IPS-20b (cell line): ENCODE measurements around the gene NPW.

ENCODE experiments used
- H3K27ac ChIP-seq: one replicate; pipeline ENCODE4 v1.5.1; 2013; ENCODE audit warnings: low read length
- H3K27me3 ChIP-seq: 2 replicates; pipeline ENCODE4 v1.6.1; 2013; ENCODE audit warnings: mild to moderate bottlenecking, low read length, inconsistent platforms; ENCODE audit not compliant: insufficient read depth
- H3K36me3 ChIP-seq: 2 replicates; pipeline ENCODE4 v1.6.1; 2013; ENCODE audit warnings: low read depth, mild to moderate bottlenecking, inconsistent platforms, low read length, moderate library complexity; ENCODE audit not compliant: insufficient read depth
- H3K4me1 ChIP-seq: 2 replicates; pipeline ENCODE4 v1.6.1; 2013; ENCODE audit warnings: mild to moderate bottlenecking, control low read depth, inconsistent platforms, low read length, moderate library complexity; ENCODE audit not compliant: insufficient read depth
- H3K4me3 ChIP-seq: 2 replicates; pipeline ENCODE4 v1.5.1; 2013; ENCODE audit warnings: mild to moderate bottlenecking, low read length, inconsistent platforms
- H3K9ac ChIP-seq: 2 replicates; pipeline ENCODE4 v1.6.1; 2013; ENCODE audit warnings: low read depth, mild to moderate bottlenecking, inconsistent platforms, low read length, moderate library complexity
- H3K9me3 ChIP-seq: 2 replicates; pipeline ENCODE4 v1.6.1; 2013; ENCODE audit warnings: mild to moderate bottlenecking, low read depth, low read length, inconsistent platforms; ENCODE audit not compliant: insufficient read depth

The NPW gene

DNA sequence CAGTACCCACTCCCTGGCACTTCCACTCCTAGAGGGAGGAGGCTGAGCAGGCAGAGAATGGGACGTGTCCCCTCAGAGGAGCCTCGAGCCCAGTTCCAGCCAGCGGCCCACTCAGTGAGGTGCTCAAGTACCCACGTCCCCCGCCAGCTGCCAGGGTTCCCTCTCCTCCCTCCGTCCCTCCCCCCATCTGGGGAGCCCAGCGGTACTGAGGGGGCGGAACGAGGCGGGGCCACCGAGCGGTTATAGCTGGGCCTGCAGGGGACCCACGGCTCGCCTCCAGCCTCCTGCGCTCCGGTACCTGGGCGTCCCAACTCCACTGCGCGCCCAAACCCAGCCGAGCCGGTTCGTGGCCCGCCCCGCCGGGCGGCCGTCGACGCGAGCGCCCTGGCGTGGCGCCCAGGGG lies at the start of gene NPW:
TSS of gene NPW (plus strand) at position 268 of the 403 bp plus-strand sequence.
- H3K27ac ChIP-seq = no peak within 1 kb of the TSS
- peak within 1 kb of the TSS; percentile 50; the same call in 1 of the 2 replicates for H3K4me3 ChIP-seq
- no peaks in the 10 kb centered on the region for H3K36me3 ChIP-seq
- no peaks in the 10 kb centered on the region; the same call in 1 of the 2 replicates for H3K4me1 ChIP-seq
- no peaks in the 10 kb centered on the region for H3K9me3 ChIP-seq
- peaks cover 66% of the 10 kb centered on the region for H3K27me3 ChIP-seq
- H3K9ac ChIP-seq = no peak within 1 kb of the TSS

DNA sequence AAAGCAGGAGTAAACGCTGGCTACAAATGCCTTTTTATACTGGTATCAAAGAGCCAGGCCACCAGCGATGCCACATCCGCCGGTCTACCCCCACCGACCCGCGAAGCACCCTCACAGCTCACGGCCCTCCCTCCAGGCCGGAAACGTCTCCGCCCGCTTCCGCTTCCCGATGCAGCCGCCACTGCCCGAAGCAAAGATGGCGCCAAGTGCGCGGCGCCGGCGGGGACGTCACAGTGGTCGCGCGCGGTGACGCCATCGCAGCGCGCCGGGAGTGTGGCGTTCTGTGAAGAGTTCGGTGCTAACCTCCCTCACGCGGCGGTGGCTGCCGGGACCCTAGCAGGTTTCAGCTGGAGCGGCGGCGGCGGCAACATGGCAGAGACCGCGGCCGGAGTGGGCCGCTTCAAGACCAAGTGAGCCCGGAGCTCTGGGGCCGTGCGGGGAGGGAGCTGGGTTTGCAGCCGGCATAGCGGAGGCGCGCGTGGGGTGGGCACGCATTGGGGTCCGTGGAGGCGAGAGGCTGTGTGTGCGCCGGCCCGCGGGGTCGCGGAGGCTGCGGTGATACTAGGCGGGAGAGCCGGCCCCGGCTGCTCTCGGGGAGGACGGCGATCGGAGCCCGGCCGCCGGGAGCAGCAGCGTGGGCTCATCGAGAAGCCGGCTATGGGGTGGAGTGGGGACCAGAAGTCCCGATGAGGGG lies 47.6 kb upstream of the NPW start, which contains the start of gene TBL3:
TSS of gene TBL3 (plus strand) at position 258 of the 694 bp plus-strand sequence. CDS start at position 370, 112 bp downstream.
- Histone ChIP-seq H3K36me3 (peaks cover 27% of the 10 kb centered on the region), H3K27ac (peak within 1 kb of the TSS; percentile 40), H3K4me3 (peak within 1 kb of the TSS; percentile 91), H3K9ac (peak within 1 kb of the TSS; percentile 95), H3K4me1 (no peaks in the 10 kb centered on the region; the same call in 1 of the 2 replicates), H3K27me3 (no peaks in the 10 kb centered on the region), H3K9me3 (no peaks in the 10 kb centered on the region)

DNA sequence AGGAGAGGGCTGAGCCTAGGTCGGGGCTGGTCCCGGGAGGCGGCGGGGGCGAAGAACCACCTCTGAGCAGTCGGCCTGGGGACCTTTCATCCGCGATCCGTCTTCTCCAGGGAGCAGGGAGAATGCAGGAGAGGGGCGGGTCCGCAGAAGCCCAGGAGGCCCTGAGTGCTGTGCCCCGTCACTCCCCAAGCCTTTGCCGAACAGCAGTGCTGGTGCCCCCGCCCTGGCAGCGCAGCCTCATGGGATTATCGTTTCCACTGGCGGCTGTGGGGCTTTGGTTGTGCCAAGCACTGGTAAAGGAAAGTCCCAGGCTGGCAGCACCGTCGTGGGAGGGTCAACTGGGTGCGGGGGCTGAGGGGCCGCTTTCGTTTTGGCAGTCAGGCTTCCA lies 47.1 kb upstream of the NPW start:
- H3K4me1 ChIP-seq = no peaks in the 10 kb centered on the region; the same call in 1 of the 2 replicates
- H3K27me3 ChIP-seq = no peaks in the 10 kb centered on the region
- no peak overlapping the region for H3K27ac ChIP-seq

DNA sequence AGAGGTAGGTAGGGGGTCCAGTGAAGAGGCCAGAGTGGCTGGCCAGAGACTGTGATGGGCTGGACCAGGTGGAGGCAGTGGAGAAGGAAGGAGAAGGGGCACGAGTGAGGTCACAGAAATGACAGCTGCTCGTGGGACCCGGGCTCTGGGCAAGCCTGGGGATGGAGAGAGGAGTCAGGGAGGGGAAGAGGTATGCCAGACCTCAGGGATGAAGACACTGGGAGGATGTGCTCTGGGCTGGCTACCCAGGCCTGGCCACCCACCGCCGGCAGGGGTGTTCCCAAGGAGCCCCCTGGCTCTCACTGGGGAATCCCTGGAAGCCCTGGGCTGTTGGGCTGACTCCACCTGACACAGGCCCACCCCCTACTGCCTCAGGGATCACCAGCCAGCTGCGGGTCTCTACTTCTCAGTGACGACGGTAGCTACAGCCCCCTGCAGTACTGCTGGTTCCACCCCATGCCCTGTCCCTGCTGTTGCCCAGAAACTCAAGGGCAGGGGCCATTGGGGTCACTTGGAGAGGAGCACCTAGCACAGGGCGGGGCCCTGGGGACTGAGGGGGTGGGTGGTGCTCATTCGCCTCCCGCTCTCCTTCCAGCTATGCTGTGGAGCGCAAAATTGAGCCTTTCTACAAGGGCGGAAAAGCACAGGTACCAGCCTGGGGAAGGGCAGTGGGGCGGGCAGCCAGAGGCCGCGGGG lies 46.0 kb upstream of the NPW start:
- Histone ChIP-seq H3K4me3 (no peak overlapping the region), H3K36me3 (peaks cover 36% of the 10 kb centered on the region), H3K27me3 (peaks cover 1% of the 10 kb centered on the region; the same call in 1 of the 2 replicates), H3K9ac (no peak overlapping the region), H3K9me3 (no peaks in the 10 kb centered on the region), H3K4me1 (no peaks in the 10 kb centered on the region; the same call in 1 of the 2 replicates), H3K27ac (no peak overlapping the region)

More for the DNA sequence above, 47.1 kb upstream of the NPW start:
- Histone ChIP-seq H3K9ac (peak overlapping the region; percentile 95), H3K36me3 (peaks cover 33% of the 10 kb centered on the region), H3K4me3 (peak overlapping the region; percentile 91), H3K9me3 (no peaks in the 10 kb centered on the region)

DNA sequence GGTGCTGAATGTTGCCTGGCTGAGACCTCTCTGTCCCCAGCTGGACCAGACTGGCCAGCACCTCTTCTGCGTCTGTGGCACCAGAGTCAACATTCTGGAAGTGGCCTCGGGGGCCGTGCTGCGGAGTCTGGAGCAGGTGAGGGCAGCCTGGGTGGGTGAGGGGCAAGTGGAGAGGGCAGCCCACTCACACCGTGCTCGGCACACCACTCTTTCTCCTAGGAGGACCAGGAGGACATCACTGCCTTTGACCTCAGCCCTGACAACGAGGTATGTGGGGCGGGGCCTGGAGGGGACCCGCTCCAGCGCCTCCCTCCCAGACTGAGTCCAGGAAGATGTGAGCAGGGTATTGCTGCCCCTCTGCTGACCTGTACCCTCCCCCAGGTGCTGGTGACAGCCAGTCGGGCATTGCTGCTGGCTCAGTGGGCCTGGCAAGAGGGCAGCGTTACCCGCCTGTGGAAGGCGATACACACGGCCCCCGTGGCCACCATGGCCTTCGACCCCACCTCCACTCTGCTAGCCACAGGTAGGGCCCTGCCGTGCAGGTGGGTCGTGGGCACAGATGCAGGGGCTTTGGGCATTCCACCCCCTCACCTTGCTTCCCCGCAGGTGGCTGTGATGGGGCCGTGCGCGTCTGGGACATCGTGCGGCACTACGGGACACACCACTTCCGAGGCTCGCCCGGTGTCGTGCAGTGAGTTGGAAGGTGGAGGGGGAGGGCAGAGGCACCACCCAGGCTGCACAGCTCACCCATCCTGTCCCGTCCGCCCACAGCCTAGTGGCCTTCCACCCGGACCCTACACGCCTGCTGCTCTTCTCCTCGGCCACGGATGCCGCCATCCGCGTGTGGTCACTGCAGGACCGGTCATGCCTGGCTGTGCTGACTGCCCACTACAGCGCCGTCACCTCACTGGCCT lies 45.2 kb upstream of the NPW start:
- Histone ChIP-seq H3K27me3 (peaks cover 9% of the 10 kb centered on the region), H3K27ac (no peak overlapping the region), H3K4me3 (no peak overlapping the region), H3K9ac (no peak overlapping the region), H3K36me3 (peaks cover 36% of the 10 kb centered on the region), H3K4me1 (no peaks in the 10 kb centered on the region; the same call in 1 of the 2 replicates), H3K9me3 (no peaks in the 10 kb centered on the region)

DNA sequence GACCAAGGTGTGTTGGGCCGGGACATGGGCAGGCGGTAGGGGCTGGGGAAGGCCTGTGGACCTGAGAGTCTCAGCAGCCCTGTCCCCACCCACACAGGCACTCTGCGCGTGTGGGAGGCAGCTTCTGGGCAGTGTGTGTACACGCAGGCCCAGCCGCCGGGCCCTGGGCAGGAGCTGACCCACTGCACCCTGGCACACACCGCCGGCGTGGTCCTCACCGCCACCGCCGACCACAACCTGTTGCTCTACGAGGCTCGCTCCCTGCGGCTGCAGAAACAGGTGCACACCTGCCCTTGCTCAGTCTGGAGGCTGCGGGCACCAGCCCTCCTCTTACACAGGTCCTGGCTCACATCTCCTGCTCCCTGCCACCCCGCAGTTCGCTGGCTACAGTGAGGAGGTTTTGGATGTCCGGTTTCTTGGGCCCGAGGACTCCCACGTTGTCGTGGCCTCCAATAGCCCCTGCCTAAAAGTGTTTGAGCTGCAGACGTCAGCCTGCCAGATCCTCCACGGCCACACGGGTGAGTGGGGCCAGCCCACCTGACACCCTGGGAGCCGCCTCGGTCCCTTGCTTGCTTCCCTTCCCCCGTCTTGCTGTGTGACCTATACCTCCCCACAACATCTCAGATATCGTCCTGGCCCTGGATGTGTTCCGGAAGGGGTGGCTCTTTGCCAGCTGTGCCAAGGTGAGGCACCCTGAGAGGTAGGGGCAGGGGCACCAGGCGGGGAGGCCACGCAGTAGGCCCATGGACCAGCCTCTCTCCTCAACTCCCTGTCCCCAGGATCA lies 44.0 kb upstream of the NPW start:
- H3K27me3 ChIP-seq = peaks cover 22% of the 10 kb centered on the region

DNA sequence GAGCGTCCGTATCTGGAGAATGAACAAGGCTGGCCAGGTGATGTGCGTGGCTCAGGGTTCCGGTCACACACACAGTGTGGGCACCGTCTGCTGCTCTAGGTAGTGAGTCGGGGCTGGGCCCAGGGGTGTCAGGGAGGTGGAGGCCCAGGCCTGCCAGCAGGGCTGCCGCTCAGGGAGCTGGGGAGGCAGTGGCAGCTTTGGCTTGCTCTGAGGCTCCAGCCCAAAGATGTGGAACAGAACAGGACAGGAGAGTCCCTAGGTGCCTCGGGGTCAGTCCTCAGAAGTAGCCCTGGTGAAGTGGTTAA lies 43.4 kb upstream of the NPW start:
- no peak overlapping the region for H3K9ac ChIP-seq
- H3K27me3 ChIP-seq = peaks cover 27% of the 10 kb centered on the region
- H3K4me3 ChIP-seq = no peak overlapping the region
- peaks cover under 1% of the 10 kb centered on the region; the same call in 1 of the 2 replicates for H3K4me1 ChIP-seq
- H3K9me3 ChIP-seq = no peaks in the 10 kb centered on the region
- no peak overlapping the region for H3K27ac ChIP-seq
- peaks cover 36% of the 10 kb centered on the region for H3K36me3 ChIP-seq

More for the DNA sequence above, 44.0 kb upstream of the NPW start:
- no peak overlapping the region for H3K4me3 ChIP-seq
- H3K9me3 ChIP-seq = no peaks in the 10 kb centered on the region
- H3K4me1 ChIP-seq = no peaks in the 10 kb centered on the region; the same call in 1 of the 2 replicates
- H3K36me3 ChIP-seq = peaks cover 36% of the 10 kb centered on the region
- H3K27ac ChIP-seq = no peak overlapping the region
- no peak overlapping the region for H3K9ac ChIP-seq

DNA sequence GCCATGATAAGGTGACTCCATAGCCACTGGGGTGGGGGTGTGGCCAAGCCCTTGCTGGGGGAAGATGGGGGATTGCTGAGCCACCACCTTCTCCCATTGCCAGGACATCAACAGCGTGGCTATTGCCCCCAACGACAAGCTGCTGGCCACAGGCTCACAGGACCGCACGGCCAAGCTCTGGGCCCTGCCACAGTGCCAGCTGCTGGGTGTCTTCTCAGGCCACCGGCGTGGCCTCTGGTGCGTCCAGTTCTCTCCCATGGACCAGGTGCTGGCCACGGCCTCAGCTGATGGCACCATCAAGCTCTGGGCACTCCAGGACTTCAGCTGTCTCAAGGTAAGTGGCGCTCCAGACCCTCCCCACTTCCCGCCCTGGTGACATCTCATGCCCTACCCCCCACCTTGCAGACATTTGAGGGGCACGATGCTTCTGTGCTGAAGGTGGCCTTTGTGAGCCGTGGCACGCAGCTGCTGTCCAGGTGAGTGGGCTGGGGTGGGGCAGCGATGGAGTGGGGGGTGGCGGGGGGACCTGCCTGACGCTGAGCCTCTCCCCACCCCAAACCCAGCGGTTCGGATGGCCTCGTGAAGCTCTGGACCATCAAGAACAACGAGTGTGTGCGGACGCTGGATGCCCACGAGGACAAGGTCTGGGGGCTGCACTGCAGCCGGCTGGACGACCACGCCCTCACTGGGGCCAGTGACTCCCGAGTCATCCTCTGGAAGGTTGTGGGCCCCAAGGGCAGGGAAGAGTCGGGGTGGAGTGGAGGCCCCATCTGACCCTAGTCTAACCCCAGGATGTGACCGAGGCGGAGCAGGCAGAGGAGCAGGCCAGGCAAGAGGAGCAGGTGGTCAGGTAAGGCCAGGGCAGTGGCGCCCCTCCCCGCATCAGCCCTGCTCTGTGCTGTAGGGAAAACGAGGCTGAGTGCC lies 42.4 kb upstream of the NPW start:
- H3K4me3 ChIP-seq = no peak overlapping the region
- peaks cover 37% of the 10 kb centered on the region for H3K27me3 ChIP-seq
- no peaks in the 10 kb centered on the region for H3K9me3 ChIP-seq
- peaks cover 5% of the 10 kb centered on the region; the same call in 1 of the 2 replicates for H3K4me1 ChIP-seq
- no peak overlapping the region for H3K9ac ChIP-seq
- H3K36me3 ChIP-seq = peaks cover 36% of the 10 kb centered on the region
- H3K27ac ChIP-seq = no peak overlapping the region

DNA sequence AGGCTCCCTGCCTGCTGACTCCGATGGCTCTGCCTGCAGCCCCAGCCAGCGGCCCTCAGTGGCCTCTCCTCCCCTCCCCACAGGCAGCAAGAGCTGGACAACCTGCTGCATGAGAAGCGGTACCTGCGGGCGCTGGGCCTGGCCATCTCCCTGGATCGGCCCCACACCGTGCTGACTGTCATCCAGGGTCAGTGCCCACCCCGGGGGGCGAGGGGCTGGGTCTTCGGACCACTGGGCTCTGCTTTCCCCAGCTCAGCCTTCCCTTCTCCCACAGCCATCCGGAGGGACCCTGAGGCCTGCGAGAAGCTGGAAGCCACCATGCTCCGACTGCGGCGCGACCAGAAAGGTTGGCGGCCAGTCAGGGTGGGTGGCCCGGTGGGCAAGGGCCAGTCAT lies 41.7 kb upstream of the NPW start:
- H3K4me1 ChIP-seq = peaks cover 5% of the 10 kb centered on the region; the same call in 1 of the 2 replicates
- no peak overlapping the region for H3K4me3 ChIP-seq
- peaks cover 44% of the 10 kb centered on the region for H3K27me3 ChIP-seq
- H3K27ac ChIP-seq = no peak overlapping the region
- H3K9ac ChIP-seq = no peak overlapping the region
- no peaks in the 10 kb centered on the region for H3K9me3 ChIP-seq
- H3K36me3 ChIP-seq = peaks cover 36% of the 10 kb centered on the region

DNA sequence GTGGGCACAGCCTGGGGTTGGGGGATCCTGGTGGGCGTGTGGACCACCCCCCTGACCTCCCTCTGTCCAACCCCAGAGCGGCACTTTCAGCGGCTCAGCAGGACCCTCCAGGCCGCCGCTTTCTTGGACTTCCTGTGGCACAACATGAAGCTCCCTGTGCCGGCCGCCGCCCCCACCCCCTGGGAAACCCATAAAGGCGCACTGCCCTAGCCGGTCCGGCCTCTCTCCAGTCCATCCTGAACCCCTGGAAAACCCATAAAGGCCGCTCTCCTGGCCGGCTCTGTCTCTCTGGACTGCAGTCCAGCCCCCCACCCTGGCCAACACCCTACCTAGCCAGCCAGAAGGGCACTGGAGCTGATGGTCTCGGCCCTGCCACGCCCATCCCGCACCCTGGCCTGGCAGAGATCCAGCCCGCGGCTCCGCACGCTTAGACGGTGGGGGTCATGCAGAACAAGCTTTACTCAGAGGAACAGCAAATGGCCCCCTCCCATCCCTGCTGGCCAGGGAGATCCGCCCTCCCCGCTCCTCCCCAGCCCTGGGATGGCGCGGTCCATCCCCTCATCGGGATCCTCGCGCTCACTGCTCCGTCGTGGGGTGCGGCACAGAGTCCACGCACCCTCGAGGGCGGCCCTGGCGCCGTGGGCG lies 41.0 kb upstream of the NPW start:
- H3K36me3 ChIP-seq = peaks cover 36% of the 10 kb centered on the region
- no peaks in the 10 kb centered on the region for H3K9me3 ChIP-seq
- no peak overlapping the region for H3K27ac ChIP-seq
- peaks cover 5% of the 10 kb centered on the region; the same call in 1 of the 2 replicates for H3K4me1 ChIP-seq
- peak overlapping the region; percentile 56; the same call in 1 of the 2 replicates for H3K4me3 ChIP-seq
- H3K9ac ChIP-seq = no peak overlapping the region; the same call in 1 of the 2 replicates
- H3K27me3 ChIP-seq = peaks cover 49% of the 10 kb centered on the region
